HepG2 (cell line): Measurements from ENCODE around the gene GNG13. TPM values are rescaled to one million over a fixed set of nuclear protein-coding genes. Genes with fewer than 3 reads are reported as not detected.

Experiments used
- ATAC-seq: fragments of 200-7000 bp; cut with Tn5 transposase; 3 replicates; pipeline ENCODE4 v1.9.1; 2020; ENCODE audit warnings: mild to moderate bottlenecking, moderate library complexity
- BruUV-seq: library from RNA; stranded (reverse); fragments of 400-500 nt; replicated peaks from 2 replicates; lab custom pipeline; 2021; lab: Mats Ljungman, UMichigan
- CTCF ChIA-PET: fragments of 300-600 bp; formaldehyde crosslinking; extraction: SDS; loops from one replicate; lab custom pipeline; 2021; ENCODE audit warnings: low total read pairs, inconsistent platforms, low intra/inter-chr PET ratio; lab: Yijun Ruan, JAX
- POLR2A ChIA-PET: fragments of 350-600 bp; sonication (Branson Sonifier 250); formaldehyde crosslinking; loops from one replicate; lab custom pipeline; 2020; ENCODE audit warnings: antibody characterized with exemption, inconsistent platforms; lab: Yijun Ruan, JAX
- DNase-seq: peaks from one replicate; pipeline ENCODE4 v3.0.0-alpha.2; 2015; ENCODE audit warnings: low spot score
- FAIRE-seq: peaks from 3 replicates; lab custom pipeline; 2011; peaks lifted over from hg19 to GRCh38; lab: Jason Lieb, UNC
- H2AFZ ChIP-seq: one replicate; pipeline ENCODE4 v1.6.1; 2011; ENCODE audit warnings: low read length, inconsistent platforms
- H3K27ac ChIP-seq: fragments of 300-600 bp; 3 replicates; pipeline ENCODE4 v1.8.0; 2011; ENCODE audit warnings: mixed run types, mild to moderate bottlenecking, mixed read lengths, low read length, inconsistent platforms; ENCODE audit not compliant: insufficient read depth; ENCODE audit errors: extremely low read length
- H3K27me3 ChIP-seq, 2 experiments: fragments of 200-600 bp in 1 of 2; 2 replicates in 1 of 2; 3 replicates in 1 of 2; pipeline versions ENCODE4 v1.6.0 to v1.8.0; 2011; ENCODE audit warnings: low read length in 2 of 2, mild to moderate bottlenecking in 2 of 2, moderate library complexity in 2 of 2, inconsistent platforms in 1 of 2; ENCODE audit not compliant: insufficient read depth in 2 of 2, control insufficient read depth in 1 of 2
- H3K36me3 ChIP-seq, 2 experiments: fragments of 200-600 bp in 1 of 2; replicated peaks in 1 of 2; 2 replicates in 1 of 2; 3 replicates in 1 of 2; pipeline versions ENCODE4 v1.5.1 to v1.8.0; 2011; ENCODE audit warnings: low read length in 2 of 2, inconsistent platforms in 1 of 2; ENCODE audit not compliant: insufficient read depth in 2 of 2, control insufficient read depth in 1 of 2
- H3K4me1 ChIP-seq: 2 replicates; pipeline ENCODE4 v1.5.1; 2012; ENCODE audit warnings: low read length, inconsistent platforms; ENCODE audit not compliant: insufficient read depth
- H3K4me2 ChIP-seq: 2 replicates; pipeline ENCODE4 v1.6.0; 2011; ENCODE audit warnings: low read depth, low read length, inconsistent platforms
- H3K4me3 ChIP-seq, 3 experiments: fragments of 200-600 bp in 1 of 3; sonication (generic), shearing (Covaris generic) in 1 of 3; replicated peaks in 1 of 3; 2 replicates each; pipeline ENCODE4 v1.5.1; 2011 to 2016; ENCODE audit warnings: low read length in 3 of 3, inconsistent platforms in 2 of 3, low read depth in 2 of 3, mild to moderate bottlenecking in 2 of 3, control low read depth in 1 of 3, mixed read lengths in 1 of 3; ENCODE audit not compliant: insufficient read depth in 1 of 3
- H3K79me2 ChIP-seq: one replicate; pipeline ENCODE4 v1.6.1; 2011; ENCODE audit warnings: low read length, inconsistent platforms; ENCODE audit not compliant: insufficient read depth
- H3K9ac ChIP-seq: 2 replicates; pipeline ENCODE4 v1.6.0; 2011; ENCODE audit warnings: mild to moderate bottlenecking, low read depth, low read length, inconsistent platforms; ENCODE audit not compliant: insufficient read depth
- H3K9me3 ChIP-seq: 2 replicates; pipeline ENCODE4 v1.5.1; 2012; ENCODE audit warnings: mild to moderate bottlenecking, low read length
- H4K20me1 ChIP-seq: 2 replicates; pipeline ENCODE4 v1.6.0; 2011; ENCODE audit warnings: inconsistent platforms, mild to moderate bottlenecking, low read length, moderate library complexity; ENCODE audit not compliant: insufficient read depth
- BHLHE40 ChIP-seq: IDR thresholded peaks from 2 replicates; pipeline ENCODE4 v1.6.1; 2011; ENCODE audit warnings: low read length, improper control_type of control experiment
- ELF4 ChIP-seq: sonication (generic); formaldehyde crosslinking; IDR thresholded peaks from 2 replicates; pipeline ENCODE4 v1.5.0; 2020; ENCODE audit warnings: missing genetic modification reagents, mild to moderate bottlenecking, moderate library complexity, borderline replicate concordance
- FOXO1 ChIP-seq: sonication (generic); formaldehyde crosslinking; IDR thresholded peaks from 2 replicates; pipeline ENCODE4 v1.4.0; 2020; ENCODE audit warnings: missing genetic modification reagents
- GABPB1 ChIP-seq: IDR thresholded peaks from 2 replicates; pipeline ENCODE4 v1.6.1; 2016; ENCODE audit warnings: mild to moderate bottlenecking, missing genetic modification reagents, moderate library complexity, missing compliant biosample characterization
- HOXA3 ChIP-seq: sonication (generic); formaldehyde crosslinking; IDR thresholded peaks from 2 replicates; pipeline ENCODE4 v1.5.0; 2020; ENCODE audit warnings: missing genetic modification reagents
- PCBP1 ChIP-seq: fragments of 200-400 bp; formaldehyde crosslinking; IDR thresholded peaks from 2 replicates; pipeline ENCODE4 v1.6.1; 2017; ENCODE audit warnings: mild to moderate bottlenecking, low read depth, low read length, borderline replicate concordance
- SALL1 ChIP-seq: sonication (generic); formaldehyde crosslinking; IDR thresholded peaks from 2 replicates; pipeline ENCODE4 v1.8.0; 2022; ENCODE audit warnings: mild to moderate bottlenecking, missing genetic modification reagents
- SMC3 ChIP-seq: IDR thresholded peaks from 2 replicates; pipeline ENCODE4 v1.6.1; 2011; ENCODE audit warnings: low read length, improper control_type of control experiment
- ZFY ChIP-seq: sonication (generic); formaldehyde crosslinking; IDR thresholded peaks from 2 replicates; pipeline ENCODE4 v1.4.0; 2020; ENCODE audit warnings: missing genetic modification reagents
- ZNF138 ChIP-seq: sonication (generic); formaldehyde crosslinking; IDR thresholded peaks from 2 replicates; pipeline ENCODE4 v1.5.0; 2020; ENCODE audit warnings: mild to moderate bottlenecking, low read depth, missing genetic modification reagents
- WGBS: methylation state at CpG from one replicate; pipeline ENCODE4 v1.1.6; 2017; ENCODE audit warnings: low lambda C conversion rate; 5-methylcytosine and 5-hydroxymethylcytosine counted together
- in situ Hi-C: cut with HindIII; loops from 2 replicates; pipeline ENCODE4 v1.10.0; 2017; ENCODE audit warnings: low pct_unique_long_range_greater_than_20kb; ENCODE audit not compliant: extremely low pct_ligation_motif_present
- intact Hi-C: fragments of 100-400 bp; cut with micrococcal nuclease; formaldehyde crosslinking; loops from one replicate; pipeline ENCODE4 v1.10.0; 2022; ENCODE audit not compliant: unreplicated experiment
- polyA plus RNA-seq, 8 experiments: library from polyadenylated mRNA; depleted of rRNA in 3 of 8; stranded (reverse) in 7 of 8; unstranded in 1 of 8; fragments of >200 nt; fragmentation: Illumina TruSeq in 4 of 8; extraction: Trizol in 4 of 8; gene quantifications; 2 replicates each; pipeline versions ENCODE4 v1.2.1 to v1.2.3, GENCODE V29; 2011 to 2016; ENCODE audit warnings: low read depth in 4 of 8, missing spikeins in 1 of 8, mixed read lengths in 1 of 8; ENCODE audit not compliant: insufficient read depth in 1 of 8
- total RNA-seq, 5 experiments: library from RNA; depleted of rRNA; stranded (reverse); fragments of >200 nt; fragmentation: Illumina TruSeq; extraction: Trizol; gene quantifications; 2 replicates each; pipeline ENCODE4 v1.2.3, GENCODE V29; 2016; ENCODE audit warnings: low read depth in 1 of 5
- TF ChIP-seq, protein P1 (sequence below): IDR thresholded peaks from 2 replicates; pipeline ENCODE4 v1.6.1; 2016; ENCODE audit warnings: low read depth, borderline replicate concordance
- TF ChIP-seq, protein P2 (sequence below): IDR thresholded peaks from 2 replicates; pipeline ENCODE4 v1.6.1; 2016; ENCODE audit warnings: mild to moderate bottlenecking
- TF ChIP-seq, protein P3 (sequence below): sonication (generic); formaldehyde crosslinking; IDR thresholded peaks from 2 replicates; pipeline ENCODE4 v1.5.0; 2020; ENCODE audit warnings: mild to moderate bottlenecking, missing genetic modification reagents, moderate library complexity
- TF ChIP-seq, protein P4 (sequence below): IDR thresholded peaks from 2 replicates; pipeline ENCODE4 v1.4.0; 2020; ENCODE audit warnings: mild to moderate bottlenecking, missing genetic modification reagents

Gene GNG13
- total and polyA plus RNA-seq, 2 of the 13 experiments (the other 11 are each of a cell fraction or from before 2014, with no cell fraction given), result not detected

DNA sequence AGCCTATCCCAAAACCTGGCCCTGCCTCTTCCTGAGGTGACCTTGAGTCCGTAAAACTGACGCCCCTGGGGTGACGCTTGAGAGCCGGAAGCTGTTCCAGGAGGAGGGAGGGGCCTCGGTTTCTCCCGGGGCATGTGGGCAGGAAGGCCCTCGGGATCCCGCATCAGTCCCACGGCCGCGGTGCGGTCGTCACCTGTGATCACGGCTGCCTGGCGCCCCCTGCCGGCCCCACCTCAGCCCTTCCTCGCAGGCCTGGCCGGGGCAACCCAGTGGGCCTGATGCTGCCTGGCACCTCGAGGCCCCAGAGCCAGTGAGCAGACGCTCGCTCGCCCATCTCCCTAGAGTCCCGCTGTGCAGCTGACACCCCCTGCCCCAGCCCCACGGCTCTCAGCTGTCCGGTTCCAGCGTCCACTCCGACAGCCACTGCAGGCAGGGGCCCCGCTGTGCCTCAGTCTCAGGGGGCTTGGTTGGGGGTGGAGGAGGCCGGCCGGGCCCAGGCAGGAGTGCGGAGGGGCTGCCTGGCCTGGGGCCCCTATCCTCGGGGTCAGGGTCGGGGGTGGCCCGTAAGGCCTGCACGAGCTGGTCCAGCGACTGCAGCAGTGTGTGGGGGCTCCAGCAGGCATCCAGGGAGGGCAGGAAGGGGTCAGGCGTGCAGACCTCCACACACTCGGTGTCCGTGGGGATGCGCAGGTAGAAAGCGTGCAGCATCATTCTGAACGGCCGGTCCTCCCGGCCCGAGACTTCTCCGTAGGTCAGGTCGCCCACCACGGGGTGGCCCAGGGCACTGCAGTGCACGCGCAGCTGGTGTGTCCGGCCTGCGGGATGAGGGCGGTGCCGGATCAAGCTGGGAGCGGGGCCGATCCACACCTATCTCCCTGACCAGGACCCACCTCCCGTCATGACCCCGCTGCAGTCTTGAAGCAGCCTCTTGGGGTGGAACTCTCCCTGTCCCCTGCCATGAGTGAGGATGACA, 14.7 kb downstream of the GNG13 start:
- intact Hi-C loops (loop anchor here (1.0 kb wide), 1 partner anchor 40 kb away; no protein-coding TSS in a partner anchor), in situ Hi-C loops (loop anchor here (5.0 kb wide), 2 partner anchors 44 to 74 kb away; partner anchors contain the start of gene CIAO3)
- Histone ChIP-seq H3K9me3 (no peaks in the 10 kb centered on the region), H4K20me1 (no peaks in the 10 kb centered on the region), H3K4me3 (no peak overlapping the region), H3K4me2 (no peak overlapping the region), H3K27ac (no peak overlapping the region), H3K9ac (no peak overlapping the region), H3K27me3 (peaks cover 9 to 24% of the 10 kb centered on the region in 2 experiments; a peak in 4 of 5 replicates), H3K4me1 (peaks cover 15% of the 10 kb centered on the region), H3K79me2 (peaks cover 3% of the 10 kb centered on the region), H3K36me3 (peaks cover under 1 to 10% of the 10 kb centered on the region in 2 experiments; a peak in 2 of 5 replicates), H2AFZ (no peak overlapping the region)
- peak; percentile 31 for DNase-seq
- FAIRE-seq, result no peak
- CTCF ChIA-PET, result interaction anchor here (1.2 to 2.2 kb wide), 3 partner anchors 40 to 75 kb away, joined by 4 to 16 read pairs (median 13); no protein-coding TSS in a partner anchor
- WGBS, result 93% methylated on average over 8 of the region's 58 CpGs
- BruUV-seq, result no TSS peak
- ATAC-seq, result peak; percentile 48
- POLR2A ChIA-PET, result interaction anchor here (2.0 kb wide), 1 partner anchor 73 kb away, joined by 5 read pairs; no protein-coding TSS in a partner anchor
- TF ChIP-seq SMC3, result peak; percentile 36; the same call in 1 of the 2 replicates
- TF ChIP-seq ELF4 (CRISPR knock-in tag), result no peak
- TF ChIP-seq PCBP1, result 0 out of 2 replicates have a peak, but pooled peaks have one; percentile 8
- TF ChIP-seq GABPB1 (CRISPR knock-in tag), result peak; percentile 55; the same call in 1 of the 2 replicates
- 0 out of 2 replicates have a peak, but pooled peaks have one; percentile 22 for TF ChIP-seq BHLHE40
- TF ChIP-seq, protein P1, sequence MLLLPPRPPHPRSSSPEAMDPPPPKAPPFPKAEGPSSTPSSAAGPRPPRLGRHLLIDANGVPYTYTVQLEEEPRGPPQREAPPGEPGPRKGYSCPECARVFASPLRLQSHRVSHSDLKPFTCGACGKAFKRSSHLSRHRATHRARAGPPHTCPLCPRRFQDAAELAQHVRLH (CRISPR knock-in tag), result 0 out of 2 replicates have a peak, but pooled peaks have one; percentile 63
- no peak for TF ChIP-seq ZNF138
- TF ChIP-seq, protein P2, sequence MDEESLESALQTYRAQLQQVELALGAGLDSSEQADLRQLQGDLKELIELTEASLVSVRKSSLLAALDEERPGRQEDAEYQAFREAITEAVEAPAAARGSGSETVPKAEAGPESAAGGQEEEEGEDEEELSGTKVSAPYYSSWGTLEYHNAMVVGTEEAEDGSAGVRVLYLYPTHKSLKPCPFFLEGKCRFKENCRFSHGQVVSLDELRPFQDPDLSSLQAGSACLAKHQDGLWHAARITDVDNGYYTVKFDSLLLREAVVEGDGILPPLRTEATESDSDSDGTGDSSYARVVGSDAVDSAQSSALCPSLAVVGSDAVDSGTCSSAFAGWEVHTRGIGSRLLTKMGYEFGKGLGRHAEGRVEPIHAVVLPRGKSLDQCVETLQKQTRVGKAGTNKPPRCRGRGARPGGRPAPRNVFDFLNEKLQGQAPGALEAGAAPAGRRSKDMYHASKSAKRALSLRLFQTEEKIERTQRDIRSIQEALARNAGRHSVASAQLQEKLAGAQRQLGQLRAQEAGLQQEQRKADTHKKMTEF (CRISPR knock-in tag), result no peak
- TF ChIP-seq, protein P3, sequence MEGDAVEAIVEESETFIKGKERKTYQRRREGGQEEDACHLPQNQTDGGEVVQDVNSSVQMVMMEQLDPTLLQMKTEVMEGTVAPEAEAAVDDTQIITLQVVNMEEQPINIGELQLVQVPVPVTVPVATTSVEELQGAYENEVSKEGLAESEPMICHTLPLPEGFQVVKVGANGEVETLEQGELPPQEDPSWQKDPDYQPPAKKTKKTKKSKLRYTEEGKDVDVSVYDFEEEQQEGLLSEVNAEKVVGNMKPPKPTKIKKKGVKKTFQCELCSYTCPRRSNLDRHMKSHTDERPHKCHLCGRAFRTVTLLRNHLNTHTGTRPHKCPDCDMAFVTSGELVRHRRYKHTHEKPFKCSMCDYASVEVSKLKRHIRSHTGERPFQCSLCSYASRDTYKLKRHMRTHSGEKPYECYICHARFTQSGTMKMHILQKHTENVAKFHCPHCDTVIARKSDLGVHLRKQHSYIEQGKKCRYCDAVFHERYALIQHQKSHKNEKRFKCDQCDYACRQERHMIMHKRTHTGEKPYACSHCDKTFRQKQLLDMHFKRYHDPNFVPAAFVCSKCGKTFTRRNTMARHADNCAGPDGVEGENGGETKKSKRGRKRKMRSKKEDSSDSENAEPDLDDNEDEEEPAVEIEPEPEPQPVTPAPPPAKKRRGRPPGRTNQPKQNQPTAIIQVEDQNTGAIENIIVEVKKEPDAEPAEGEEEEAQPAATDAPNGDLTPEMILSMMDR (CRISPR knock-in tag), result peak; percentile 94
- TF ChIP-seq ZFY, result peak; percentile 44; the same call in 1 of the 2 replicates
- peak; percentile 22; the same call in 1 of the 2 replicates for TF ChIP-seq FOXO1 (CRISPR knock-in tag)
- peak; percentile 41; the same call in 1 of the 2 replicates for TF ChIP-seq SALL1 (CRISPR knock-in tag)
- TF ChIP-seq, protein P4, sequence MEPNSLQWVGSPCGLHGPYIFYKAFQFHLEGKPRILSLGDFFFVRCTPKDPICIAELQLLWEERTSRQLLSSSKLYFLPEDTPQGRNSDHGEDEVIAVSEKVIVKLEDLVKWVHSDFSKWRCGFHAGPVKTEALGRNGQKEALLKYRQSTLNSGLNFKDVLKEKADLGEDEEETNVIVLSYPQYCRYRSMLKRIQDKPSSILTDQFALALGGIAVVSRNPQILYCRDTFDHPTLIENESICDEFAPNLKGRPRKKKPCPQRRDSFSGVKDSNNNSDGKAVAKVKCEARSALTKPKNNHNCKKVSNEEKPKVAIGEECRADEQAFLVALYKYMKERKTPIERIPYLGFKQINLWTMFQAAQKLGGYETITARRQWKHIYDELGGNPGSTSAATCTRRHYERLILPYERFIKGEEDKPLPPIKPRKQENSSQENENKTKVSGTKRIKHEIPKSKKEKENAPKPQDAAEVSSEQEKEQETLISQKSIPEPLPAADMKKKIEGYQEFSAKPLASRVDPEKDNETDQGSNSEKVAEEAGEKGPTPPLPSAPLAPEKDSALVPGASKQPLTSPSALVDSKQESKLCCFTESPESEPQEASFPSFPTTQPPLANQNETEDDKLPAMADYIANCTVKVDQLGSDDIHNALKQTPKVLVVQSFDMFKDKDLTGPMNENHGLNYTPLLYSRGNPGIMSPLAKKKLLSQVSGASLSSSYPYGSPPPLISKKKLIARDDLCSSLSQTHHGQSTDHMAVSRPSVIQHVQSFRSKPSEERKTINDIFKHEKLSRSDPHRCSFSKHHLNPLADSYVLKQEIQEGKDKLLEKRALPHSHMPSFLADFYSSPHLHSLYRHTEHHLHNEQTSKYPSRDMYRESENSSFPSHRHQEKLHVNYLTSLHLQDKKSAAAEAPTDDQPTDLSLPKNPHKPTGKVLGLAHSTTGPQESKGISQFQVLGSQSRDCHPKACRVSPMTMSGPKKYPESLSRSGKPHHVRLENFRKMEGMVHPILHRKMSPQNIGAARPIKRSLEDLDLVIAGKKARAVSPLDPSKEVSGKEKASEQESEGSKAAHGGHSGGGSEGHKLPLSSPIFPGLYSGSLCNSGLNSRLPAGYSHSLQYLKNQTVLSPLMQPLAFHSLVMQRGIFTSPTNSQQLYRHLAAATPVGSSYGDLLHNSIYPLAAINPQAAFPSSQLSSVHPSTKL (CRISPR knock-in tag), result no peak
- 0 out of 2 replicates have a peak, but pooled peaks have one; percentile 20 for TF ChIP-seq HOXA3 (CRISPR knock-in tag)
